Measurements from ENCODE around the gene TMEM236.

DNA sequence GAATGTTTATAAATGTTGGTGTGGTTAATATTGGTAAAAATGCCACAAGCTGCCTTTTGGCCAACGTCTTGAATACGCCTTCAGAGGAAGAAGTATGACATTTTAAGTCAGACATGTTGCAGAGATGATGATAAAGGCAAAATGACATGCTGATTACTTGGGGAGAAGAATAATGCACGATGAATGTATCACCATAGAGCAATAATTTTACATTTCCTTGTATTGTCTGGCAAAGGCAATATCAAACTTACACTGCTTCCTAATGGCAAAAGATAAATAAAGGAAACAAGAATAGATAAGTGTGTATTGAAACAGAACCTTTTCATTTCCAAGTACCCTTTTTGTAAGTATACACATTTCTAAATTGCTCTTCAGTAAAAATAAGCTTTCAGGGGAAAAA, 65.8 kb downstream of the TMEM236 start:
- TF ChIP-seq, protein P1, sequence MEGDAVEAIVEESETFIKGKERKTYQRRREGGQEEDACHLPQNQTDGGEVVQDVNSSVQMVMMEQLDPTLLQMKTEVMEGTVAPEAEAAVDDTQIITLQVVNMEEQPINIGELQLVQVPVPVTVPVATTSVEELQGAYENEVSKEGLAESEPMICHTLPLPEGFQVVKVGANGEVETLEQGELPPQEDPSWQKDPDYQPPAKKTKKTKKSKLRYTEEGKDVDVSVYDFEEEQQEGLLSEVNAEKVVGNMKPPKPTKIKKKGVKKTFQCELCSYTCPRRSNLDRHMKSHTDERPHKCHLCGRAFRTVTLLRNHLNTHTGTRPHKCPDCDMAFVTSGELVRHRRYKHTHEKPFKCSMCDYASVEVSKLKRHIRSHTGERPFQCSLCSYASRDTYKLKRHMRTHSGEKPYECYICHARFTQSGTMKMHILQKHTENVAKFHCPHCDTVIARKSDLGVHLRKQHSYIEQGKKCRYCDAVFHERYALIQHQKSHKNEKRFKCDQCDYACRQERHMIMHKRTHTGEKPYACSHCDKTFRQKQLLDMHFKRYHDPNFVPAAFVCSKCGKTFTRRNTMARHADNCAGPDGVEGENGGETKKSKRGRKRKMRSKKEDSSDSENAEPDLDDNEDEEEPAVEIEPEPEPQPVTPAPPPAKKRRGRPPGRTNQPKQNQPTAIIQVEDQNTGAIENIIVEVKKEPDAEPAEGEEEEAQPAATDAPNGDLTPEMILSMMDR (IDR thresholded peaks at IDR 0.05) = no peak
- TF ChIP-seq ELF1 (IDR thresholded peaks at IDR 0.05) (no peak), TAF1 (IDR thresholded peaks at IDR 0.05; ENCODE audit: borderline replicate concordance, low read depth, low read length) (no peak), FOSL2 (IDR thresholded peaks at IDR 0.05; ENCODE audit: borderline replicate concordance, low read depth) (no peak), CHD2 (IDR thresholded peaks at IDR 0.05; ENCODE audit: low read length, partially characterized antibody) (no peak)

Measured in SK-N-SH (cell line).